COLO829 (cell line): ENCODE results near the gene DTNBP1.
"Not testable (repeated sequence)": the region's sequence is repeated elsewhere in the genome, so short reads cannot be mapped to it uniquely, and the experiment has no call there.

Experiments
- DNase-seq: peaks from one replicate; pipeline ENCODE4 v3.0.0; 2012; ENCODE audit warnings: low spot score

The DTNBP1 gene

DNA sequence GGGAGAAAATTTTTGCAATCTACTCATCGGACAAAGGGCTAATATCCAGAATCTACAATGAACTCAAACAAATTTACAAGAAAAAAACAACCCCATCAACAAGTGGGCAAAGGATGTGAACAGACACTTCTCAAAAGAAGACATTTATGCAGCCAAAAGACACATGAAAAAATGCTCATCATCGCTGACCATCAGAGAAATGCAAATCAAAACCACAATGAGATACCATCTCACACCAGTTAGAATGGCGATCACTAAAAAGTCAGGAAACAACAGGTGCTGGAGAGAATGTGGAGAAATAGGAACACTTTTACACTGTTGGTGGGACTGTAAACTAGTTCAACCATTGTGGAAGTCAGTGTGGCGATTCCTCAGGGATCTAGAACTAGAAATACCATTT is 4.1 kb upstream of the DTNBP1 start:
- not testable (repeated sequence) for DNase-seq

GRCh38 chr6:15665237-15665636 is 2.4 kb upstream of the DTNBP1 start:
- DNase-seq, result no peak

DNA sequence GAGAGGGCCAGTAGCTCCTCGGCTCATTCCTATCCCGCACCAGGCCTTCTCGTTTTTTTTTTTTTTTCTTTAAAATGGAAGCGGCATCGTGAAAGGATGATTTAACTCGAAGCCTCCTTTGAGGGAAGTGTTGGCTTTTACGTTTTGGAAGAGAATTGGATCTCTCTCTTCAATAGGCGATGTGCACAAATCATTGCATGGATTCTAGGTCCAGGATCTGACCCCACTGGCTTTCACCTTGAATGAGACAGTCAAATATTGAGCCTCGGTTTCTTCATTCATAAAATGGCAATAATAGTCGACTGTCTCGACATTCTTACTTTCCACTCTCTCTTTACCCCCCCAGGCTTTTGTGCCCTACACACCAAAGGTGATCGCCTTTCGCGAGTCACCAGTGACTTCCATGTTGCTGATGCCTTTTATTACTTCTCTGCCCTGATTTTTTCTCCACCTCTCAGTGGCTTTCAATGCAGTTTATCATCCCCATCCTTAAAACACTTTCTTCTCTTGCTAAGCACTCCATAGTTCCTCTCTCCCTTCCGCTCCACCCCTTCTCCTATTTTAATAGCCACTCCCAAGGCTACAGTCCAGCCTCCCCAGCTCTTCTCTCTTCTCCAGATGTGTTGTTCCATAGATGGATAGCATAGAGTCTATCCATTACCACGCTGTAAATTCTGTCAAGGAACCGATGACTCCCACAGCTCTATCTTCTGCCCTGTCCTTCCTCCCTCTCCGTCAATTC is 473 bp upstream of the DTNBP1 start:
- no peak for DNase-seq

GRCh38 chr6:15661853-15662325 is 939 bp downstream of the DTNBP1 start:
- DNase-seq, result no peak

- DNase-seq, result no peak
Measured at GRCh38 chr6:15659181-15659580, 3.6 kb downstream of the DTNBP1 start.

DNA sequence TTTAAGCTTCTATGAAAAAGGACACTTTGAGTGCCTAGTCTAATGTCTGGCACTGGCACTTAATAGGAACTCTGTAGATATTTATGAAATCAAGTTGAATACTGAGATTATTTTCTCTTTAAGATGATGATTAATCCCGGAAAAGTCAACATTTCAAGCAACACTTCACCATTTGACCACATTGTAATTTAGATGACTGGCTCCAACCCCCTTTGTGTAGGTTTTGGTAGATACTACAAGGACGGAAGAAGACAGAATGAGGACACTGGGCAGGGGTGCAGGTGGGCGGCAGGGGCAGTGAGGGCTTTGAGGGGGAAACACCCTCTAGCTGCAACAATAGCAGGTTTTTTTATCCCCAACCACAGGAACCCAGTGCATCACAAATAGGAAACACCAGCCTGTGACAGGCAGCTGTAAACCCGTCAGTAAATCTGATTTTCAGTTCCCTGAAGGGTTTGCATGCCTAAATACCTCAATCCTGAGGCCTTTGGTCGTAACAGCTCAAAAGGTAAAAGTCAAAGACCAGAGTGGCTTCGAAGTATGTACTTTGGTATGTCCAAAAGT is 4.6 kb downstream of the DTNBP1 start:
- DNase-seq, result no peak

- no peak for DNase-seq
Measured at GRCh38 chr6:15657290-15657689, 5.5 kb downstream of the DTNBP1 start.

- DNase-seq, result no peak
Measured at GRCh38 chr6:15656145-15656544, 6.7 kb downstream of the DTNBP1 start.

DNA sequence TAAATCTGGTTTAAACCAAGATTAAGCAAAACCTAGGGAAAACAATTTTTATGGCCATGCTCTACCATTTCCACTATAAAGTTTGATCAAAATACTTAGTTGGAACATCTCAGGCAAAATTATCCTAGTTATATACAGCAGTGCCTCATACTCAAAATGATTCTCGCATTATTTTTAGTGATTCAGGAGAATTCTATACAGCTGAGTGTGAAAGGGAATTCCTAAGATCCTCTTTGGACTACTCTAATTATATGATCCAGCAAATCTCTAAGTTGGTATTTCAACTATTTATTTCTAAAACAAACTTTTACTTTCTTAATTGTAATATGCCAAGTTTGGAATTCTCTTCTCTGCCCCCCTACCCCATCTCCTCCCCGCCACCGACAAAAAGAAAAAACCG is 8.6 kb downstream of the DTNBP1 start:
- DNase-seq, result no peak

GRCh38 chr6:15653581-15653980 is 9.2 kb downstream of the DTNBP1 start:
- DNase-seq, result no peak

GRCh38 chr6:15650004-15650559 is 12.7 kb downstream of the DTNBP1 start:
- DNase-seq, result not testable (repeated sequence)

DNA sequence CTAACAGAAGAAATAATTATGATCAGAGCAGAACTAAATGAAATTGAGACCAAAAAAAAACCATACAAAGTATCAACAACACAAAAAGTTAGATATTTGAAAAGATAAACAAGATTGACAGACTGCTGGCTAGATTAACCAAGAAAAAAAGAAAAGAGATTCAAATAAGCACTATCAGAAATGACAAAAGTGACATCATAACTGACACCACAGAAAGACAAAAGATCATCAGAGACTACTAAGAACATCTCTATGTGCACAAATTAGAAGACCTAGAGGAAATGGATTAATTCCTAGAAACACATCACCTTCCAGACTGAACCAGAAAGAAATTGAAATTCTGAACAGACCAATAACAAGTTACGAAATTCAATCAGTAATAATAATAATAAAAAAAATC is 17.9 kb downstream of the DTNBP1 start:
- DNase-seq, result no peak

DNA sequence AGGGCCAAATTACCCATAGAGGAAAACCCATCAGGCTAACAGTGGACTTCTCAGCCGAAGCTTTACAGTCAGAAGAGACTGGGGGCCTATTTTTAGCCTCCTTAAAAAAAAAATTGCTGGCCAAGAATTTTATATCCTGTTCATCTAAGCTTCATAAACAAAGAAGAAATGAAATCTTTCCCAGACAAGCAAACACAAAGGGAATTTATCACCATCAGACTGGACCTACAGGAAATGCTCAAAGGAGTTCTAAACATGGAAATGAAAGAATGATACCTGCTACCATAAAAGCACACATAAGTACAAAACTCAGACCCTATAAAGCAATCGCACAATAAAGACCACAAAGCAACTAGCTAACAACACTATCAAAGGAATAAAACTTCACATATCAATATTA is 19.3 kb downstream of the DTNBP1 start:
- no peak for DNase-seq

- DNase-seq, result no peak
Measured at GRCh38 chr6:15642276-15642675, 20.6 kb downstream of the DTNBP1 start.

GRCh38 chr6:15638373-15638772 is 24.5 kb downstream of the DTNBP1 start:
- no peak for DNase-seq

DNA sequence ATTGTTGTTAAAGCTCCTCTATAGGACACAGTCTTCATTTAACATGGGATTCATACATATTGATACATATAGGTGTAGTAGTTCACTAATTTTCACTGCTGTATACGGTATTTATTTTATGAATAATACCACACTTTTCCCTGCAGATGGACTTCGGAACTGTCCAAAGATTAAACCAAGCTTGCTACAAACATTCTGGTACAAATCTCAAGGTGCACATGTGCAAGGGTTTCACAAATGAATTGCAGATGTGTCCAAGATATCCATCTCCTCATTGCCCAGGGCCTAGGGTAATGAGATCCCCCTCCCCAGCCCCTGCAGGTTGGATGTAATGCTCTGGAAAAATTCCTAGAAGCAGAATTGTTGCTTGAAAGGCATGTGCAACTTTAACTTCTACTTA is 31.4 kb downstream of the DTNBP1 start:
- DNase-seq, result no peak

DNA sequence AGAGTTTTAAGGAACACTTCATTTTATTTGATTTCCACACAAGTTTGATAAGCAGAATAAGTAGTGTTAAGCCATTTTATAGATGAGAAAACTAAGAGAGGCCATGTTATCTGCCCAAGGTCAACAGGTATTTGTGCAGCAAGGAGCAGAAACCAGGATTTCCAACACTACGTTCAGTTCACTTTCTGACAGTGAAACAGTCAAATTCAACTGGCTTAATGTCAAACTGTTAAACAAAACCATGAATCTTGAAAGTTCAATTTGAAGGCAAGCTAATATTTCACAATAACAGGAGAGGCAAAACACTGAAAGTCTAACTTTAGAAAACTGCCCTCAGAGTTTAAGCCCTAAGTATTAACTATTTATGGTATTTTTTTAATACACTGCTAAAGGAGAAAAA is 32.6 kb downstream of the DTNBP1 start:
- DNase-seq, result no peak

- no peak for DNase-seq
Measured at GRCh38 chr6:15629487-15629886, 33.3 kb downstream of the DTNBP1 start.

GRCh38 chr6:15628499-15629131 is 34.2 kb downstream of the DTNBP1 start:
- peak; percentile 93 for DNase-seq

GRCh38 chr6:15627821-15628220 is 35.0 kb downstream of the DTNBP1 start:
- no peak for DNase-seq

GRCh38 chr6:15626878-15627674 is 35.8 kb downstream of the DTNBP1 start:
- no peak for DNase-seq

DNA sequence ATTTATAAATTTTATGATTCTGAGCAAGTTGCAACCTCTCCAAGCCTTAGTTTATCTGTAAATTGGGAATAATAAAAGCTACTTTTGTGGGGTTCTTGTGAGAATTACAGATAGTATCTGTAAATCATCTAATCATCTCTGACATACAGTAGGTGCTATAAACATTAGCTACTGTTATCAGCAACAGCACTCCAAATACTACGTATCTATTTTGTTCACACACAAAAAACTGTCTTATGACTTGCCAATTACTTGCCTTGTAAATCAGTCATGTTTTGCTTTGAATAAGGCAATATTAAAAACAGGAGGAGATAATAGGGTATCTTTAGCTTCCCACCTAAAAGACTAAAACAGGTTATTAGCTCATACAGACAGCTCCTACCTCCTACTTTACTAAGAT is 36.7 kb downstream of the DTNBP1 start:
- no peak for DNase-seq
